GM12878 (cell line): Measurements from ENCODE around the gene SORL1. TPM values are rescaled to one million over a fixed set of nuclear protein-coding genes. Genes with fewer than 3 reads are reported as not detected.

ENCODE experiments used
- ATF2 ChIP-seq: IDR thresholded peaks from 2 replicates; pipeline ENCODE4 v1.6.1; 2012; ENCODE audit warnings: low read length, inconsistent platforms
- CBX5 ChIP-seq: sonication (generic); IDR thresholded peaks from 2 replicates; pipeline ENCODE4 v1.6.1; 2016; ENCODE audit warnings: low read depth, moderate library complexity, mild to moderate bottlenecking, inconsistent platforms
- CEBPZ ChIP-seq: fragments of 150-350 bp; IDR thresholded peaks from 2 replicates; pipeline ENCODE4 v1.6.1; 2016; ENCODE audit warnings: low read depth, low read length
- CHD1 ChIP-seq: IDR thresholded peaks from 2 replicates; pipeline ENCODE4 v1.6.1; 2012; ENCODE audit warnings: low read depth, low read length, improper control_type of control experiment
- IRF5 ChIP-seq: fragments of 450-650 bp; IDR thresholded peaks from 2 replicates; pipeline ENCODE4 v1.6.1; 2017; ENCODE audit warnings: borderline replicate concordance
- MAX ChIP-seq: IDR thresholded peaks from 2 replicates; pipeline ENCODE4 v1.6.1; 2012; ENCODE audit warnings: low read depth, low read length, improper control_type of control experiment
- MXI1 ChIP-seq: fragments of 150-350 bp; IDR thresholded peaks from 2 replicates; pipeline ENCODE4 v1.6.1; 2011; ENCODE audit warnings: low read depth, mild to moderate bottlenecking, inconsistent platforms, low read length, improper control_type of control experiment
- NFYA ChIP-seq: IDR thresholded peaks from 2 replicates; pipeline ENCODE4 v1.6.1; 2011; ENCODE audit warnings: low read depth, mild to moderate bottlenecking, low read length, improper control_type of control experiment, borderline replicate concordance
- NR2C1 ChIP-seq: fragments of 450-650 bp; IDR thresholded peaks from 2 replicates; pipeline ENCODE4 v1.6.1; 2017; ENCODE audit warnings: antibody characterized with exemption, mild to moderate bottlenecking, moderate library complexity
- POU2F2 ChIP-seq: IDR thresholded peaks from 3 replicates; pipeline ENCODE4 v1.6.1; 2011; ENCODE audit warnings: low read depth, mild to moderate bottlenecking, low read length, borderline replicate concordance
- RAD51 ChIP-seq: fragments of 450-650 bp; IDR thresholded peaks from 2 replicates; pipeline ENCODE4 v1.6.1; 2016; ENCODE audit warnings: moderate library complexity, mild to moderate bottlenecking, inconsistent platforms
- SPI1 ChIP-seq: IDR thresholded peaks from 2 replicates; pipeline ENCODE4 v1.6.1; 2011; ENCODE audit warnings: low read depth, mild to moderate bottlenecking, low read length, moderate library complexity, borderline replicate concordance; ENCODE audit not compliant: insufficient read depth
- SUPT20H ChIP-seq: IDR thresholded peaks from 2 replicates; pipeline ENCODE4 v1.6.1; 2011; ENCODE audit warnings: low read depth, mild to moderate bottlenecking, low read length, moderate library complexity, borderline replicate concordance; ENCODE audit not compliant: control insufficient read depth
- TCF12 ChIP-seq: IDR thresholded peaks from 2 replicates; pipeline ENCODE4 v1.6.1; 2011; ENCODE audit warnings: low read depth, mild to moderate bottlenecking, low read length
- YY1 ChIP-seq: IDR thresholded peaks from 2 replicates; pipeline ENCODE4 v1.6.1; 2011; ENCODE audit warnings: low read depth, mild to moderate bottlenecking, low read length
- ZBTB11 ChIP-seq: fragments of 450-650 bp; formaldehyde crosslinking; IDR thresholded peaks from 2 replicates; pipeline ENCODE4 v1.5.0; 2022; ENCODE audit warnings: mild to moderate bottlenecking, missing genetic modification characterization
- ZNF24 ChIP-seq: fragments of 450-650 bp; IDR thresholded peaks from 2 replicates; pipeline ENCODE4 v1.6.1; 2017; ENCODE audit warnings: antibody characterized with exemption, mild to moderate bottlenecking
- polyA plus RNA-seq, 11 experiments: library from polyadenylated mRNA; depleted of rRNA in 4 of 11; unstranded in 6 of 11; stranded (reverse) in 5 of 11; fragments of >200 nt; fragmentation: Nextera tagmentation in 4 of 11; fragmentation: Illumina TruSeq in 1 of 11; extraction: Ambion mirVana in 4 of 11; extraction: Trizol in 1 of 11; gene quantifications; 1 replicate in 1 of 11; 2 replicates in 10 of 11; pipeline versions ENCODE4 v1.2.1 to v1.2.3, GENCODE V29; 2011 to 2016; ENCODE audit warnings: inconsistent platforms in 2 of 11, missing spikeins in 2 of 11, low read depth in 1 of 11
- total RNA-seq, 4 experiments: library from RNA; depleted of rRNA in 3 of 4; stranded (reverse); fragments of >200 nt in 3 of 4; fragmentation: Illumina TruSeq in 1 of 4; extraction: Trizol in 1 of 4; gene quantifications; 2 replicates each; pipeline versions ENCODE4 v1.2.1 to v1.2.3, GENCODE V29; 2013 to 2021
- TF ChIP-seq, protein P1 (sequence below): fragments of 450-650 bp; IDR thresholded peaks from 2 replicates; pipeline ENCODE4 v1.6.1; 2016; ENCODE audit warnings: mild to moderate bottlenecking

Gene SORL1
- total and polyA plus RNA-seq, 10 of the 15 experiments (the other 5 are each of a cell fraction or from before 2014, with no cell fraction given), result 20.2 to 107 (median 59.9) TPM

- TF ChIP-seq ZBTB11 (CRISPR knock-in tag) (no peak), SPI1 (peak; percentile 98), POU2F2 (peak; percentile 89), IRF5 (no peak), MAX (no peak), TCF12 (peak; percentile 92), CEBPZ (no peak), ZNF24 (0 out of 2 replicates have a peak, but pooled peaks have one; percentile 39), RAD51 (no peak), NR2C1 (no peak), YY1 (peak; percentile 70; the same call in 1 of the 2 replicates), MXI1 (no peak), CHD1 (no peak), NFYA (no peak), SUPT20H (no peak), ATF2 (peak; percentile 99), CBX5 (peak; percentile 78; the same call in 1 of the 2 replicates)
- TF ChIP-seq, protein P1, sequence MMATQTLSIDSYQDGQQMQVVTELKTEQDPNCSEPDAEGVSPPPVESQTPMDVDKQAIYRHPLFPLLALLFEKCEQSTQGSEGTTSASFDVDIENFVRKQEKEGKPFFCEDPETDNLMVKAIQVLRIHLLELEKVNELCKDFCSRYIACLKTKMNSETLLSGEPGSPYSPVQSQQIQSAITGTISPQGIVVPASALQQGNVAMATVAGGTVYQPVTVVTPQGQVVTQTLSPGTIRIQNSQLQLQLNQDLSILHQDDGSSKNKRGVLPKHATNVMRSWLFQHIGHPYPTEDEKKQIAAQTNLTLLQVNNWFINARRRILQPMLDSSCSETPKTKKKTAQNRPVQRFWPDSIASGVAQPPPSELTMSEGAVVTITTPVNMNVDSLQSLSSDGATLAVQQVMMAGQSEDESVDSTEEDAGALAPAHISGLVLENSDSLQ, result peak; percentile 33; the same call in 1 of the 2 replicates
Observed at GRCh38 chr11:121589946-121590537, 137.9 kb downstream of the SORL1 start (continued).
